ENCODE results near the gene FKBP1A.
"Not testable (repeated sequence)": the region's sequence is repeated elsewhere in the genome, so short reads cannot be mapped to it uniquely, and the experiment has no call there.

The FKBP1A gene

DNA sequence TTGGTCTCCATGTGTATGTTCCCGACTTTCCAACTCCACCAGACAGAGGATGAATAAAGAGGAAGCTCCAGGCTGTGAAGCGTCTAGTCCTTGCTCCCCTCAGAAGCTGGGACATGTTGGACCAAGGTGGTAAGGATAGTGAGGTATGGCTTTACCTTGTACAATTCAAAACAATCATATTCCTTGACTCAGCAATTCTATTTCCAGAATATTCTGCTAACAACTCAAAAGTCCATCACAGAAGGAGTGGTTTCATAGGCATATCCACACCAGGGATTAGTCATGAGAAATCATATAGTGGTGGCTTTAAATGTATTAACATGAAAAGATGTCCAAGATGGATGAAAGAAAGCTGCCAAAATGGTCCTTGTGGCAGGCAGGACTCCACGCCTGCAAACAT lies 19.8 kb downstream of the FKBP1A start:
- H3K4me3 ChIP-seq (ENCODE audit: low read length), result no peak overlapping the region
- DNase-seq (ENCODE audit: low read depth, low spot score), result no peak

DNA sequence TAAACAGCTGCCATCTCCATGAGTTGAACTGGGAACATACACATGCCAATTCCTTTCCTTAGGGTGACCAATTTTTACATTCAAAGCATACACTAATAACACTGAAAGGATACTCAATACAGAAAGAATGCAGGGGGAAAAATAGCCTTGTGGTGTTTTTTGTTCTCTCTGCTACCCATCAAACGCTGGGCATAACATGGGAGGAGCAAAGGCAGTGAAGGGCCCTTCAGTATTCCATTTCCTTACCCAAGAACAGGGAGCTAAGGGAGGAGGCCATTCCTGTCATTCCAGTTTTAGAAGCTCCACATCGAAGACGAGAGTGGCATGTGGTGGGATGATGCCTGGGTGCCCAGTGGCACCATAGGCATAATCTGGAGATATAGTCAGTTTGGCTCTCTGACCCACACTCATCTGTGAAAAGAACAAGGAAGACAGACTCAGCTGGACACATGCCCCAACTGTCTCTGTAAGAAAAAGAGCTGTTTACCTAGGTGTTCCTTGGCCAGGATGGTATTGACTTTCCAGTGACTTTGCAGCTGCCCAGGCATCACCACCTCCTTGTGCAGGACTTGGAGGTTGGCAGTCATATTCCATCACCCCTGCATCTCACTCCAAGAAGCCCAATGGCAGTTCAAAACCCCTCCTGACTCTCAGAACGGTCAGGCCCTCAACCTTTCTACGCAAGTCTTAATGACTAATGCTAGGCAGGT lies 20.9 kb downstream of the FKBP1A start:
- DNase-seq (ENCODE audit: low read depth, low spot score), result no peak
- no peak overlapping the region for H3K4me3 ChIP-seq (ENCODE audit: low read length)

DNA sequence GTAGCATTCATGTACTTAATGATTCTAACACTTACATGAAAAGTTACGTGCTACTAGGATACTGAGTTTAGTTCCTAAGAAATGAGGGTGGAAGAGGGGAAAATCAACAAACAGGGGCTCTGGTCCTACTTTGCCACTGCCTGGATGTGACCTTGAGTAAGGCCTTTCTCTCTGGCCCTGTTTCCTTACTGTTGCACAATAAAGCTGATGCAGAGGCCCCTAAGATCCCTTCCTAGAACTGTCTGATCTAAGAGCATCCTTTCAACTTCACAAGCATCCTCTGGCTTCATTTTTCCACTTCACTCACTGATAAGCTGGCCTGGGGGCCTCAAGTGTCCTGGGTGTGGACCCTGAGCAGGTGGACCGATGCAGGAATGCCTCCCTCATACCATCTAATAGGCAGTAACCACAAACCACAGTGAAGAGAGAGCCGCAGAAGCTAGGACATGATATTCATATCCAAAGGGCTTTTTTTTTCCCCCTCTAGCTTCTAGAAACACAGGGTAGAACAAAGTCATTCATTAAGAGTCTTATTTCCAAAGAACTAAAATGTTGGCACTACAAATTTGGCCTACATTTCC lies 21.6 kb downstream of the FKBP1A start:
- H3K4me3 ChIP-seq (ENCODE audit: low read length), result no peak overlapping the region
- DNase-seq (ENCODE audit: low read depth, low spot score), result no peak

DNA sequence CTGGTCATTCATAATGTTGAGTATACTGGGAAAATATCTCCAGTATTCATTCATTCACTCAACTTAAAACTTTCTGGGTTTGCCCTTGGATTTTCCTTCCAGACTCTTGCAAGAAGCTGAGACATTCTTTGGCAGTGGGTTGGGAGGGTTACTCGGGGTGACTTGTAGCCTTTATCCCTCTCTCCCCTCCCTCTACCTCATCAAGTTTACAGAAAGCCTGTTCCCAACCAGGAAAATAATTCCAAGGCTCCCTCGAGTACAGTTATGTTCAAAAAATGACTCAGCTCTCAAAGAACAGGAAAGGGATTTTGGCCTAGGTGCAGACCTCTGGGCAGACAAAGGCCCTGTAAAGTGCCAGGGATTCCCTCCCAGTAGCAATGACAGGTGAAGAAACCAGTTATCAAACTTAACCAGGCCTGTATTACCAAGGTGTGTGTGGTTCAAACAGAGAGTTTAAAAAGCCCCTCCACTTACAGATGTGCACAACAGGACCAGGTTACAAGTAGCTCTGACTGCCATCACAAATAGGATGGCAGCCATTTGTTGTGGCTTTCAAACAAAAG lies 22.2 kb downstream of the FKBP1A start:
- DNase-seq (ENCODE audit: low read depth, low spot score), result no peak
- no peak overlapping the region for H3K4me3 ChIP-seq (ENCODE audit: low read length)

DNA sequence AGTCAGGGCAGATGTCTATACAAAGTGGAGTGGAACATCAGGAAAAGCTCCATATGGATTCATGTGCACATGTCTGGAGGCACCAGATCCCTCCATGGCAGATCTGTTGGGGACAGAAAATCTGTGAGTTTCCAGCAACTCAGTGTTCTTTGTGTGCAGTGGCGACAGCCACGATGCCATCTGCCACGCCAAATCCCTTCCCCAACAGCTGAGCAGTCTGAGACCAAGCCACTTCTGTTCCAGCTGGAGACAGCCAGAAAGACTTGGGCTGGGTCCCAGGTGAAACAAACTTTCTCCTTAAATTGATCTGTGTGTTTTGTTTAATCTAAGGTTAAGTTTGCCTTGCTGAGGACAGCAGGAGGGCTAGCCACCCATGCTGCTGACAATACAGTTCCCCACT lies 22.9 kb downstream of the FKBP1A start:
- DNase-seq (ENCODE audit: low read depth, low spot score), result no peak
- no peak overlapping the region for H3K4me3 ChIP-seq (ENCODE audit: low read length)

DNA sequence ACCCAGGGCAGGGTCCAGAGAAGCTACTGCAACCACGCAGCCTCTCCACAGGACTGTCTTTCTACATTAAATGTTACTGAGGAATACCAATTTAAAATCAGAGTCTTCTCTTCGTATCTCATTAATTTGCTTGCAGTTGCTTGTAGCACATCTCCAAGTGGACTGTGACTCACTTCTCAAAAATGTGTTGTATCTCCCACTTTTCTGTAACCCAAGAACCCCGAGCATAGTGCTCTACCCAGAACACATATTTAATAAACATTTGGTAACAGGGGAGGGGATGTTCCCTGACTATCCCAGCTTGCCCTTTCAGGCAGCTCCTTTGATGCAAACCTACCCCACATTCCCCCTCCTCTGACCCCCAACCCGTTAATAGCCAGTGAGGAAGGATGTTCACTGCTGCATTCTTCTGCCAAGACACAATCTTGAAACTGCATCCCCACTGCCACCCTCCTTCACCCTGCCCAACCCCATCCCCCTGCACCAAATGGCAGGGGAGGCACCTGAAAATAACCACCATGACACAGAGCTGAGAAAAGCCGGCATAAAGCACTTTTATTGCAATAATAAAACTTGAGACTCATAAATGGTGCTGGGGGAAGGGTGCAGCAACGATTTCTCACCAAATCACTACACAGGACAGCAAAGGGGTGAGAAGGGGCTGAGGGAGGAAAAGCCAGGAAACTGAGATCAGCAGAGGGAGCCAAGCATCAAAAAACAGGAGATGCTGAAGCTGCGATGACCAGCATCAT lies 24.2 kb downstream of the FKBP1A start:
- DNase-seq (ENCODE audit: low read depth, low spot score), result no peak
- no peak overlapping the region for H3K4me3 ChIP-seq (ENCODE audit: low read length)

DNA sequence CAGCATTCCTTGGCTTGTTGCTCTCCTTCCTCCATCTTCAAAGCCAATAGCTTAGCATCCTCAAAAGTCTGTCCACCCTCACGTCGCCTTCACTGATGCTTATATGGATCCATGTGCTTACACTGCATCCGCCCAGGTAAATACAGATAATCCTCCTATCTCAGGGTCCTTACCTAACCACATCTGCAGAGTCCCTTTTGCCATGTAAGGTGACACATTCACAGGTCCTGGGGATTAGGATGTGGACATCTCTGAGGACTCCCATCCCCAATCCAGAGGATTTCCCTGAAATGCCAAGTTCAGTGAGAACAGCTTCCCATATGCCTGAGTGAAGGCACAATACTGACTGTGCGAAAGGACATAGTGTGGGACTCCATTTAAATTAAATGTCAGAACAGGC lies 25.4 kb downstream of the FKBP1A start:
- DNase-seq (ENCODE audit: low read depth, low spot score), result no peak
- no peak overlapping the region for H3K4me3 ChIP-seq (ENCODE audit: low read length)

DNA sequence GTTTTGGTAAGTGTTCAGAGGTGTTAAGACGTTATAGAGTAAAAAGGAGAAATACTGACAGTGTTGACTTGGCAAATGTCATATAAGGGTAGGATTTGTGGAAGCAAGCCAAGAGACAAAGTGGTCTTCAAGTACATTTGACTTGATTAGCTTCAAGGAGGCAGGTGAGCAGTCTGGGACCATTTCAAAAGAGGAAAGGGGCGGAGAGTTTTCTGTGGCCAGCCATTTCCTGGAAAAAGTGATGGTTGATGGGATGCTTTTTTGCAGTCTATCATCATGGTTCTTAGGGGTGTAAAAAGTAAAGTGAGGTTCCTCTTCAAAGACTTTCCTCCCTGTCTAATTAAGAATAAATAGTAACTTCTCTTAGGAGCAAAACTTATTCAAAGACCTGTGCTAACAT lies 28.7 kb downstream of the FKBP1A start:
- DNase-seq (ENCODE audit: low read depth, low spot score), result peak; percentile 71

DNA sequence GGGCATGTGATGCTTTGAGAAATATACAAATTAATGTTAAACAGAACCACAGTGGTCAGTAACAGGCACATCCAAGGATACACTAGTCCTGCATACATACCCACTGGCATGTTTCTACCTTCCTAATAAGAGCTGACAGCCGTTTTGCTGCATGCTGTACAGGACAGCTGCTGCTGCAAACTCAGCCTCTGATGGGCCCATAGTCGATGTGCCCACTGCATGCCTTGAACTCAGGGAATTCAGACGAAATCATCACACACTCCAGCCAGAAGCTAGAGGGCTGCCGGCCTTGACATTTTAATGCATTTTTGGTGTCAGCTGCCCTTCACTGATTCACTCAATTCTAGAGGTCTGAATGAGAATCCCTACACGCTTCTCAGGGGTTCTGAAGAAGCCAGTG lies 29.3 kb downstream of the FKBP1A start:
- no peak overlapping the region for H3K4me3 ChIP-seq (ENCODE audit: low read length)
- DNase-seq (ENCODE audit: low read depth, low spot score), result no peak

More for the DNA sequence above, 28.7 kb downstream of the FKBP1A start:
- no peak overlapping the region; the same call in 1 of the 2 replicates for H3K4me3 ChIP-seq (ENCODE audit: low read length)

DNA sequence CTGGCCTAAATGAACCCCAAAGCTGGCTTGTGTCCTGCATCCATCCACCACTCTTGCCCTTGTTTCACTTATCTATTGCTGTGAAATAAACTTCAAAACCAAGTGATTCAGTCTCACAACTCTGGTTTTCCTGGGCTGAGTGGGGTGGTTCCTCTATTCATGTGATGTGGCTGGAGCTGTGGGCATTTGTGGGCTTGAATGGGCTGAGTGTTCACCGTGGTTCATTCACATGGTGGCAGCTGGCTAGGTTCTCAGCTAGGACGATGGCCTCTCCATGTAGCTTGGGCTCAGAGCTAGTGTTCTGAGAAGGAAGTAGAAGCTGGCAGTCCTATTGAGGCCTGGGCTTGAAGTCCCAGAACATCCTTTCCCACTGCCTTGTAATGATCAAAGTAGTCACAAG lies 30.4 kb downstream of the FKBP1A start:
- DNase-seq (ENCODE audit: low read depth, low spot score), result peak; percentile 28
- no peak overlapping the region for H3K4me3 ChIP-seq (ENCODE audit: low read length)

DNA sequence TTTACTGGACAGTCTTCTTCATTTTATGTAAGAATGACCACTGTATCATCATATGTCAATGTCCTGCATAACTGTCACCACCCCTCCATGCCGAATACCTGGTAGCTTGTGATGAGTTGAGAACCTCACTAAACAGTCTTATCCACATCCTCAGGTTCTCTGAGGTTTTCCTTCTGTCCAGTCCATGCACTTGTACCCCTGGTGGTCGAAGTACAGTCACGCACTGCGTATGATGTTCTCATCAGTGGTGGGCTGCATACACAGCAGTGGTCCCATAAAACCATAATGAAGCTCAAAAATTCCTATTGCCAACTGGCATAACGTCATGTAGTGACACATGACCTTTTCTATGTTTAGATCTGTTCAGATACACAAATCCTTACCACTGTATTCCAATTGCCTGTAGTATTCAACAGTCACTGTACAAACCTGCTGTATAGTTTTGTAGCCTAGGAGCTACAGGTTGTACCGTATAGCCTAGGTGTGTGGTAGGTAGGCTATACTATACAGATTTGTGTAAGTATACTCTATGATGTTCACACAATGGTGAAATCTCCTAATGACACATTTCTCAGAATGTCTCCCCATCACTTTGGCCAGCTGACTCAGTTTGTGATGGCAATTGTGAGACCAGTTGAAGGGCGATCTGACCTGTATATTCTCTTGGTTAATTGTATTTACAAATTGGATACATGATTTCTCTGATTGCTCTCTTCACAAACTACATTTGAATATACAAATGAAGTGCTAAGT lies 32.6 kb downstream of the FKBP1A start:
- H3K4me3 ChIP-seq (ENCODE audit: low read length), result no peak overlapping the region
- no peak for DNase-seq (ENCODE audit: low read depth, low spot score)

DNA sequence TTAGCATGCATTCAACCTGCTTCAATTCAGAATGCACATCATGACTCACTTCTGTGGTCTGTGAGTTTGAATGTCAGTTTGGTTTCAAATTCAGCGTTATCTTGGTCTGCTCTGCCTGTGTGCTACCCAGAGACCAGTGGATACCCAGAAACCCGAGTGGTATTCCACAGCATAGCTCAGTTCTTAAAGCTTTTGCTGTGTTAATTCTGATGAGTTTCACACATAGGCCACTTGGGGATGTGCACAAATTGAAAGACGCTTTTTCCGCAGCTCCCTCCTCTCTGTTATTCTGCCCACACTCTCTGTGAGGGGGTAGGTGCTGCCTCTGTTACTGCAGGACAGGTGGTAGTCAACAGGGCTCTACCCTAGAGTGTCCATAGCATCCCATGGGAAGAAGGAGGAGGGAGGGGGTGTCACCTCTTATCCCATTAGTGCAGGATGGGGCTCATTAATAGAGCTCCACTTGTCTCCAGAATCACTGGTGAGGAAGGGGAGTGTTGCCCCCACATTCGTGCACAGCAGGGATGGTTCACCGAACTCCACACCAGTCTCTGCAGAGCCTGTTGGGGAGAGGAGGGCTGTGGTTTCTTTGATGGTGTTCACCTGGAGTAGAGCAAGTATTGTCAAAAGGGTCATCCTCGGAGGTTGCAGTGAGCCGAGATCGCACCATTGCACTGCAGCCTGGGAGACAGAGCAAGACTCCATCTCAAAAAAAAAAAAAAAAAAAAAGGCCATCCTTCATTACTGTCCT lies 34.8 kb downstream of the FKBP1A start:
- no peak for DNase-seq (ENCODE audit: low read depth, low spot score)
- H3K4me3 ChIP-seq (ENCODE audit: low read length), result no peak overlapping the region

DNA sequence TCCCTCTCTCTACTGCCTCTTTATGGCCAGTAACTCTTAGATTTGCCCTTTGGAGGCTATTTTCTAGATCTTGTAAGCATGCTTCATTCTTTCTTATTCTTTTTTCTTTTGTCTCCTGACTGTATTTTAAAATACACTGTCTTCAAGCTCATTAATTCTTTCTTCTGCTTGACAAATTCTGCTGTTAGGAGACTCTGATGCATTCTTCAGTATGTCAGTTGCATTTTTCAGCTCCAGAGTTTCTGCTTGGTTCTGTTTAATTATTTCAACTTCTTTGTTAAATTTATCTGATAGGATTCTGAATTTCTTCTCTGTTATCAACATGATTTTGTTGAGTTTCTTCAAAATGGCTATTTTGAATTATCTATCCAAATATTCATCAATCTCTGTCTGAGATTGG lies 38.9 kb downstream of the FKBP1A start:
- H3K4me3 ChIP-seq (ENCODE audit: low read length), result no peak overlapping the region
- no peak for DNase-seq (ENCODE audit: low read depth, low spot score)

DNA sequence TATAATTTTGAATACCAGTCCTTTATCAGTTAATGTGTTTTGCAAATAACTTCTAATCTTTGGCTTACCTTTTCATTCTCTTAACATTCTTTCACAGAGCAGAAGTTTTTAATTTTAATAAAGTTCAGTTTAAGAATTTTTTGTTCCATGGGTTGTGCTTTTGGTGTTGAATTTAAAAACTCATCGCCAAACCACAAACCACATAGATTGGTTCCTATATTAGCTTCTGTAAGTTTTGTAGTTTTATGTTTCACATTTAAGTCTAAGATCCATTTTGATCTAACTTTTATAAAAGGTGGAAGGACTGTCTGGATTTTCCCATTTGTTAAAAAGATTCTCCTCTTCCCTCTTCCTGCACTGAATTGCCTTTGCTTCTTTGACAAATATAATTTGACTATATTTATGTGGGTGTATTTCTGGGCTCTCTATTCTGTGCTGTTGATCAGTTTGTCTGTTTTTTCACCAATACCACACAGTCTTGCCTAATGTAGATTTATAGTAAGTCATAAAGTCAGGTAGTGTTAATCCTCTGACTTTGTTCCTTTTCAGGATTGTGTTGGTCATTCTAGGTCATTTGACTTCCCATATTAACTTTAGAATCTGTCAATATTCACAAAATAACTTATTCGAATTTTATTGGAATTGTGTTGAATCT lies 46.4 kb downstream of the FKBP1A start:
- DNase-seq (ENCODE audit: low read depth, low spot score), result peak; percentile 48
- H3K4me3 ChIP-seq (ENCODE audit: low read length), result no peak overlapping the region

DNA sequence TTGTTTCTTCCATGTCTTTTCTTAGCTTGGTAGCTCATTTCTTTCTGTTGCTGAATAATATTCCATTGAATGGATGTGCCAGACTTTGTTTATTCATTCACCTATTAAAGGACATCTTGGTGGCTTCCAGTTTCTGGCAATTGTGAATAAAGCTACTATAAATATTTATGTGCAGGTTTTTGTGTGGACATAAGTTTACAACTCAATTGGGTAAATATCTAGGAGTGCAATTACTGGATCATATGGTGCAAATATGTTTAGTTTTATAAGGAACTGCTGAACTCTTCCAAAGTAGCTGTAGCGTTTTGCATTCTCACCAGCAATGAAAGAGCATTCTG lies 47.1 kb downstream of the FKBP1A start:
- no peak overlapping the region for H3K4me3 ChIP-seq (ENCODE audit: low read length)
- no peak for DNase-seq (ENCODE audit: low read depth, low spot score)

DNA sequence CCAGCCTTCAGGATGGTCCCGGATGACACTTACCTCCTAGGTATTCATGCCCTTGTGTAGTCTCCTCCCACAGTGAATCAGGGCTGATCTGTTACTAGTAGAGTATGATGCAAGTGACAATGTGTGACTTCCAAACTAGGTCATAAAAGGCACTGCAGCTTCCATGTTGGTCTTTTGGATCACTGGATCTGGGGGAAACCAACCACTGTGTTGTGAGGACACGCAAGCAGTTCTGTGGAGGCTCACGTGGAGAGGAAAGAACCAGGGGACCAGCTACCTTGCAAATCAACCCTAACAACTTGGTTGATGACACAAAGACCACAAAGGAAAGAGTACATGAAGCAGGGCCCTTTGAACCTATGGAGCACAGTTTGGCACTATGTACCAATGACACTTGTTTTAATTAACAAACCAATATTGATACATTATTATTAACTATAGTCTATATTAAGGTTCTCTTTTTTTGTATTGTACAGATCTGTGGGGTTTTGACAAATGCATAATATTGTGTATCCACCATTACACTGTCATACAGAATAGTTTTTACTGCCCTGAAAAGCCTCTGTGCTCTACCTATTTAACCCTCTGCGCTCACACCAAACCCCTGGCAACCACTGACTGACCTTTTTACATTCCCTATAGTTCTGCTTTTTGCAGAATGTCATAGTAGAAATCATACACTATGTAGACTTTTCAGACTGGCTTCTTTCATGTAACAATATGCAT lies 47.7 kb downstream of the FKBP1A start:
- DNase-seq (ENCODE audit: low read depth, low spot score), result peak; percentile 29
- H3K4me3 ChIP-seq (ENCODE audit: low read length), result no peak overlapping the region

DNA sequence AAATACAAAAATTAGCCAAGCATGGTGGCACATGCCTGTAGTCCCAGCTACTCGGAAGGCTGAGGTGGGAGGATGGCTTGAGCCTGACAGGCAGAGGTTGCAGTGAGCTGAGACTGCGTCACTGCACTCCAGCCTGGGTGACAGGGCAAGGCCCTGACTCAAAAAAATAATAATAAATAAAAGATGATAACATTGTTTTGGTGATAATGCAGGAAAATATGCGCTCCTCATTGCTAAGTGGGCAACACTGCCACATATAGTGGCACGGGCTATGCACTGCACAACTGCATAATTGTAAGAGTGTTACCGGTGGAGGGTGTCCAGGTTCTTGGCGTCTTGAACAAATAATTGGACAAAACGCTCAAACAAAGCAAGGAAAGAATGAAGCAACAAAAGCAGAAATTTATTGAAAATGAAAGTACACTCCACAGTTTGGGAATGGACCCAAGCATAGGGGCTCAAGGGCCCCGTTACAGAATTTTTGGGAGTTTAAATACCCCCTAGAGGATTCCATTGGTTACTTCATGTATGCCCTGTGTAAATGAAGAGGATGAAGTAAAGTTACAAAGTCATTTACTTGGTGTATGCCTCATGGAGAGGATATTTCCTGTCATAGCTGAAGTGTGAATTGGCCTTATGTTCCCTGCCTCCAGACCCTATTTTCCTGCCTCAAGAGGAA lies 49.3 kb downstream of the FKBP1A start:
- not testable (repeated sequence) for H3K4me3 ChIP-seq (ENCODE audit: low read length)

More for the DNA sequence above, 49.3 kb downstream of the FKBP1A start:
- DNase-seq (ENCODE audit: low read depth, low spot score), result not testable (repeated sequence)
